ENCODE data around the gene CACNA1B. TPM values are rescaled to one million over a fixed set of nuclear protein-coding genes. Genes with fewer than 3 reads are reported as not detected.

The CACNA1B gene
- total and polyA plus RNA-seq, 2 of the 13 experiments (the other 11 are each of a cell fraction or from before 2014, with no cell fraction given): under 0.01 to 0.04 TPM

DNA sequence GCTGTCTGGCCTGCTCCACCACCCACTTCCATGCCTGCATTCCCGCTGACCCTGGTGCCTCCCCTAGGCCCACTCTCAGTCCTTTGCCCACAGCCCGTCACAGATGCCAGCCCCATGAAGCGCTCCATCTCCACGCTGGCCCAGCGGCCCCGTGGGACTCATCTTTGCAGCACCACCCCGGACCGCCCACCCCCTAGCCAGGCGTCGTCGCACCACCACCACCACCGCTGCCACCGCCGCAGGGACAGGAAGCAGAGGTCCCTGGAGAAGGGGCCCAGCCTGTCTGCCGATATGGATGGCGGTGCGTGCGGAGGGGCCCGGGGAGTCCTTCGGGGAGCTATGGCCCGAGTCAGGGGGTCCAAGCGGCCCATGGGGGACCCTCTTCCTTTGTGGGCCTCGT lies 242.5 kb downstream of the CACNA1B start:
- WGBS (ENCODE audit: low lambda C conversion rate): 57% methylated on average over 13 of the region's 23 CpGs
- H4K20me1 ChIP-seq (ENCODE audit: insufficient read depth, low read length): 0 out of 2 replicates have a peak, but pooled peaks cover 2% of the 10 kb centered on the region
- H3K79me2 ChIP-seq (ENCODE audit: insufficient read depth, low read length): no peaks in the 10 kb centered on the region
- ChIA-PET CTCF (ENCODE audit: low intra/inter-chr PET ratio, low total read pairs) (no interaction called here), POLR2A (no interaction called here)
- peaks cover 6 to 63% of the 10 kb centered on the region in 2 experiments; a peak in 3 of 5 replicates for H3K27me3 ChIP-seq (ENCODE audit: control insufficient read depth in 1 of 2, insufficient read depth in 2 of 2, low read length in 2 of 2)
- H3K4me3 ChIP-seq (replicated peaks in 1 of 3; ENCODE audit: insufficient read depth in 1 of 3, low read depth in 2 of 3, low read length in 3 of 3): no peak overlapping the region
- H3K27ac ChIP-seq (ENCODE audit: extremely low read length, insufficient read depth, low read length): no peak overlapping the region
- no peak overlapping the region for H3K9ac ChIP-seq (ENCODE audit: insufficient read depth, low read depth, low read length)
- no peak overlapping the region for H2AFZ ChIP-seq (ENCODE audit: low read length)
- BruUV-seq (replicated peaks): no TSS peak
- no peak overlapping the region for H3K4me2 ChIP-seq (ENCODE audit: low read depth, low read length)
- ATAC-seq: no peak
- no peak for DNase-seq (ENCODE audit: low spot score)
- no peaks in the 10 kb centered on the region for H3K36me3 ChIP-seq (replicated peaks in 1 of 2; ENCODE audit: control insufficient read depth in 1 of 2, insufficient read depth in 2 of 2, low read length in 2 of 2)
- no peak for FAIRE-seq
- H3K4me1 ChIP-seq (ENCODE audit: insufficient read depth, low read length): no peaks in the 10 kb centered on the region
- in situ Hi-C loops (cut with HindIII; ENCODE audit: extremely low pct_ligation_motif_present, low pct_unique_long_range_greater_than_20kb) (no loop called here), intact Hi-C loops (cut with micrococcal nuclease; ENCODE audit: unreplicated experiment) (no loop called here)
- TF ChIP-seq HNRNPLL (IDR thresholded peaks at IDR 0.05; ENCODE audit: low read depth, low read length, poor library complexity, severe bottlenecking) (no peak), ZFYVE20 (CRISPR knock-in tag; IDR thresholded peaks at IDR 0.05; ENCODE audit: borderline replicate concordance, low read depth) (no peak), HDAC6 (IDR thresholded peaks at IDR 0.05; ENCODE audit: low read depth, low read length) (no peak), NFIC (IDR thresholded peaks at IDR 0.05; ENCODE audit: low read length) (no peak), ZBTB20 (CRISPR knock-in tag; IDR thresholded peaks at IDR 0.05; ENCODE audit: borderline replicate concordance, low read depth) (no peak), FOXK1 (CRISPR knock-in tag; IDR thresholded peaks at IDR 0.05; ENCODE audit: borderline replicate concordance, low read depth) (no peak), SNAPC2 (CRISPR knock-in tag; IDR thresholded peaks at IDR 0.05) (no peak)
- TF ChIP-seq, protein P1, sequence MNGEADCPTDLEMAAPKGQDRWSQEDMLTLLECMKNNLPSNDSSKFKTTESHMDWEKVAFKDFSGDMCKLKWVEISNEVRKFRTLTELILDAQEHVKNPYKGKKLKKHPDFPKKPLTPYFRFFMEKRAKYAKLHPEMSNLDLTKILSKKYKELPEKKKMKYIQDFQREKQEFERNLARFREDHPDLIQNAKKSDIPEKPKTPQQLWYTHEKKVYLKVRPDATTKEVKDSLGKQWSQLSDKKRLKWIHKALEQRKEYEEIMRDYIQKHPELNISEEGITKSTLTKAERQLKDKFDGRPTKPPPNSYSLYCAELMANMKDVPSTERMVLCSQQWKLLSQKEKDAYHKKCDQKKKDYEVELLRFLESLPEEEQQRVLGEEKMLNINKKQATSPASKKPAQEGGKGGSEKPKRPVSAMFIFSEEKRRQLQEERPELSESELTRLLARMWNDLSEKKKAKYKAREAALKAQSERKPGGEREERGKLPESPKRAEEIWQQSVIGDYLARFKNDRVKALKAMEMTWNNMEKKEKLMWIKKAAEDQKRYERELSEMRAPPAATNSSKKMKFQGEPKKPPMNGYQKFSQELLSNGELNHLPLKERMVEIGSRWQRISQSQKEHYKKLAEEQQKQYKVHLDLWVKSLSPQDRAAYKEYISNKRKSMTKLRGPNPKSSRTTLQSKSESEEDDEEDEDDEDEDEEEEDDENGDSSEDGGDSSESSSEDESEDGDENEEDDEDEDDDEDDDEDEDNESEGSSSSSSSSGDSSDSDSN (CRISPR knock-in tag; IDR thresholded peaks at IDR 0.05): no peak
- TF ChIP-seq, protein P2, sequence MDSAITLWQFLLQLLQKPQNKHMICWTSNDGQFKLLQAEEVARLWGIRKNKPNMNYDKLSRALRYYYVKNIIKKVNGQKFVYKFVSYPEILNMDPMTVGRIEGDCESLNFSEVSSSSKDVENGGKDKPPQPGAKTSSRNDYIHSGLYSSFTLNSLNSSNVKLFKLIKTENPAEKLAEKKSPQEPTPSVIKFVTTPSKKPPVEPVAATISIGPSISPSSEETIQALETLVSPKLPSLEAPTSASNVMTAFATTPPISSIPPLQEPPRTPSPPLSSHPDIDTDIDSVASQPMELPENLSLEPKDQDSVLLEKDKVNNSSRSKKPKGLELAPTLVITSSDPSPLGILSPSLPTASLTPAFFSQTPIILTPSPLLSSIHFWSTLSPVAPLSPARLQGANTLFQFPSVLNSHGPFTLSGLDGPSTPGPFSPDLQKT (CRISPR knock-in tag; IDR thresholded peaks at IDR 0.05; ENCODE audit: borderline replicate concordance): no peak
- TF ChIP-seq, protein P3, sequence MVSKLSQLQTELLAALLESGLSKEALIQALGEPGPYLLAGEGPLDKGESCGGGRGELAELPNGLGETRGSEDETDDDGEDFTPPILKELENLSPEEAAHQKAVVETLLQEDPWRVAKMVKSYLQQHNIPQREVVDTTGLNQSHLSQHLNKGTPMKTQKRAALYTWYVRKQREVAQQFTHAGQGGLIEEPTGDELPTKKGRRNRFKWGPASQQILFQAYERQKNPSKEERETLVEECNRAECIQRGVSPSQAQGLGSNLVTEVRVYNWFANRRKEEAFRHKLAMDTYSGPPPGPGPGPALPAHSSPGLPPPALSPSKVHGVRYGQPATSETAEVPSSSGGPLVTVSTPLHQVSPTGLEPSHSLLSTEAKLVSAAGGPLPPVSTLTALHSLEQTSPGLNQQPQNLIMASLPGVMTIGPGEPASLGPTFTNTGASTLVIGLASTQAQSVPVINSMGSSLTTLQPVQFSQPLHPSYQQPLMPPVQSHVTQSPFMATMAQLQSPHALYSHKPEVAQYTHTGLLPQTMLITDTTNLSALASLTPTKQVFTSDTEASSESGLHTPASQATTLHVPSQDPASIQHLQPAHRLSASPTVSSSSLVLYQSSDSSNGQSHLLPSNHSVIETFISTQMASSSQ (IDR thresholded peaks at IDR 0.05; ENCODE audit: low read depth): no peak
- TF ChIP-seq, protein P3 (CRISPR knock-in tag; IDR thresholded peaks at IDR 0.05; ENCODE audit: borderline replicate concordance): no peak
- TF ChIP-seq, protein P4, sequence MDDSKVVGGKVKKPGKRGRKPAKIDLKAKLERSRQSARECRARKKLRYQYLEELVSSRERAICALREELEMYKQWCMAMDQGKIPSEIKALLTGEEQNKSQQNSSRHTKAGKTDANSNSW (CRISPR knock-in tag; IDR thresholded peaks at IDR 0.05; ENCODE audit: borderline replicate concordance): no peak
- TF ChIP-seq, protein P5, sequence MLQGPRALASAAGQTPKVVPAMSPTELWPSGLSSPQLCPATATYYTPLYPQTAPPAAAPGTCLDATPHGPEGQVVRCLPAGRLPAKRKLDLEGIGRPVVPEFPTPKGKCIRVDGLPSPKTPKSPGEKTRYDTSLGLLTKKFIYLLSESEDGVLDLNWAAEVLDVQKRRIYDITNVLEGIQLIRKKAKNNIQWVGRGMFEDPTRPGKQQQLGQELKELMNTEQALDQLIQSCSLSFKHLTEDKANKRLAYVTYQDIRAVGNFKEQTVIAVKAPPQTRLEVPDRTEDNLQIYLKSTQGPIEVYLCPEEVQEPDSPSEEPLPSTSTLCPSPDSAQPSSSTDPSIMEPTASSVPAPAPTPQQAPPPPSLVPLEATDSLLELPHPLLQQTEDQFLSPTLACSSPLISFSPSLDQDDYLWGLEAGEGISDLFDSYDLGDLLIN (CRISPR knock-in tag; IDR thresholded peaks at IDR 0.05; ENCODE audit: borderline replicate concordance): no peak
- TF ChIP-seq, protein P6, sequence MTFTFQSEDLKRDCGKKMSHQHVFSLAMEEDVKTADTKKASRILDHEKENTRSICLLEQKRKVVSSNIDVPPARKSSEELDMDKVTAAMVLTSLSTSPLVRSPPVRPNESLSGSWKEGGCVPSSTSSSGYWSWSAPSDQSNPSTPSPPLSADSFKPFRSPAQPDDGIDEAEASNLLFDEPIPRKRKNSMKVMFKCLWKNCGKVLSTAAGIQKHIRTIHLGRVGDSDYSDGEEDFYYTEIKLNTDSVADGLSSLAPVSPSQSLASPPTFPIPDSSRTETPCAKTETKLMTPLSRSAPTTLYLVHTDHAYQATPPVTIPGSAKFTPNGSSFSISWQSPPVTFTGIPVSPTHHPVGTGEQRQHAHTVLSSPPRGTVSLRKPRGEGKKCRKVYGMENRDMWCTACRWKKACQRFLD (CRISPR knock-in tag; IDR thresholded peaks at IDR 0.05; ENCODE audit: borderline replicate concordance): no peak
- no peaks in the 10 kb centered on the region for H3K9me3 ChIP-seq (ENCODE audit: low read length)

Measured in HepG2 (cell line).